AG09319 (cell line): ENCODE results near the gene SIGLEC11.
A peak's percentile ranks its signal among the peaks of the same experiment; 100 is the strongest.

ENCODE experiments used
- DNase-seq: peaks from one replicate; pipeline ENCODE4 v3.0.0-alpha.2; 2010; ENCODE audit warnings: low read depth; ENCODE audit errors: extremely low read depth
- TF ChIP-seq, protein P1 (sequence below): IDR thresholded peaks from 2 replicates; pipeline ENCODE4 v1.5.1; 2011; ENCODE audit warnings: low read depth, mild to moderate bottlenecking, inconsistent platforms, low read length, moderate library complexity

Gene SIGLEC11

DNA sequence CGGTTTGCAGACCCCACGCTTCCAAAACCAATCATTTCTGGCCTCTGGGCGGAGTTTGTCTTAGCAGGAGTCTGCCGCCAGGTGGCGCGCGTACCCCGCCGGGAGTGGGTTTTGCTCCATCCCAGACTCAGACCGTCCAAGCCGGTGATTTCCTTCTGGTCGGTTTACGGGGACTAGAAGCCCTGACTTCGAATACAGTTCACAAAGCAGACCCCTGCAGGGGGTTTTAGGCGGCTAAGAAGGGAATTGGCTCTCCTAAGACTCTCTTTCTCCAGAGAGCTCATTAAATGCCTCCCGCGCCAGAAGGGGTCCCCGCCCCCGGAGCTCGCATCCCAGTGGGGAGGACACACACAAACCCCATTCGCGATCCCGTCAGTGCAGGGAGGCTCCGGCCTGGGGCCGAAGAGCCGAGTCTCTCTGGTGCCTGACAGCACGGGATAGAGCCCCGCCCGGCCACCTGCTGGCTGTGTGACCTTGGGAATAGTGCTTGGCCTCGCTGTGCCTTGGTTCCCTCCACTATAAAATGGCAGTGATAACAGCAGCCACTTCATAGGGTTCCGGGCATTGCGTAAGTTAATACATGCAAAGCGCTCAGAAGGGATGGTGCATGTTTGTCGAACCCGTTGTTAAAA, 23.1 kb downstream of the SIGLEC11 start:
- TF ChIP-seq, protein P1, sequence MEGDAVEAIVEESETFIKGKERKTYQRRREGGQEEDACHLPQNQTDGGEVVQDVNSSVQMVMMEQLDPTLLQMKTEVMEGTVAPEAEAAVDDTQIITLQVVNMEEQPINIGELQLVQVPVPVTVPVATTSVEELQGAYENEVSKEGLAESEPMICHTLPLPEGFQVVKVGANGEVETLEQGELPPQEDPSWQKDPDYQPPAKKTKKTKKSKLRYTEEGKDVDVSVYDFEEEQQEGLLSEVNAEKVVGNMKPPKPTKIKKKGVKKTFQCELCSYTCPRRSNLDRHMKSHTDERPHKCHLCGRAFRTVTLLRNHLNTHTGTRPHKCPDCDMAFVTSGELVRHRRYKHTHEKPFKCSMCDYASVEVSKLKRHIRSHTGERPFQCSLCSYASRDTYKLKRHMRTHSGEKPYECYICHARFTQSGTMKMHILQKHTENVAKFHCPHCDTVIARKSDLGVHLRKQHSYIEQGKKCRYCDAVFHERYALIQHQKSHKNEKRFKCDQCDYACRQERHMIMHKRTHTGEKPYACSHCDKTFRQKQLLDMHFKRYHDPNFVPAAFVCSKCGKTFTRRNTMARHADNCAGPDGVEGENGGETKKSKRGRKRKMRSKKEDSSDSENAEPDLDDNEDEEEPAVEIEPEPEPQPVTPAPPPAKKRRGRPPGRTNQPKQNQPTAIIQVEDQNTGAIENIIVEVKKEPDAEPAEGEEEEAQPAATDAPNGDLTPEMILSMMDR, result peak; percentile 98
- DNase-seq, result peak; percentile 23

DNA sequence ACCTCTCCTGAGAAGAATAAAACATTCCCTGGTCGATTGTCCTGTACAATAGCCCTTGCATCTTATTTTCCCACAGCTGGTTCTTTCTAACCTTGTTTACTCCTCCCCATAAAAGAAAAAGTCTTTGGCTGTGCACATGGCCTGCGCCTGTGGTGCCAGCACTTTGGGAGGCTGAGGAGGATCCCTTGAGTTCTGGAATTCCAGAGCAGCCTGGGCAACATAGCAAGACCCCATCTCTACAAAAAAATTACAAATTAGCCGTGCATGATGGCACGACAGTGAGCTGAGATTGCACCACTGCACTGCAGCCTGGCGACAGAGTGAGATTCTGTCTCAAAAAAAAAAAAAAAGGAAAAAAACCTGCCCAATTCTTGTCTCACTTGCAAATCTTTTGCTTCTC, 24.4 kb downstream of the SIGLEC11 start:
- DNase-seq, result no peak
- TF ChIP-seq, protein P1, result no peak

DNA sequence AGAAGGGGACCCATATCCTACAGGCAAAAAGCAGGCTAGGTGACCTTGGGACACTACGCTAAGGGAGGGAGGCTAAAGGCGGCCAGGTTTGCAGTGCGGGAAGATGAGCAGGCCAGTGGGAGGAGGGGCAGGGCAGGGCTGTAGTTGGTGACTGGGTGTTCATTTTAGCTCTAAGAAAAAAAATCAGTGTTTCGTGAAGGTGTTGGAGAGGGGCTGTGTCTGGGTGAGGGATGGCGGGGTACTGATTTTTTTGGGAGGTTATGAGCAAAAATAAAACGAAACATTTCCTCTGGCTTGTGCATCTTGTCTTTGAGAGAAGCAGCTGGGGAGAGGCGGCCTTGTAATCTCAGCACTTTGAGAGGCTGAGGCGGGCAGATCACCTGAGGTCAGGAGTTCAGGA, 27.3 kb downstream of the SIGLEC11 start:
- no peak for DNase-seq
- TF ChIP-seq, protein P1, result no peak

DNA sequence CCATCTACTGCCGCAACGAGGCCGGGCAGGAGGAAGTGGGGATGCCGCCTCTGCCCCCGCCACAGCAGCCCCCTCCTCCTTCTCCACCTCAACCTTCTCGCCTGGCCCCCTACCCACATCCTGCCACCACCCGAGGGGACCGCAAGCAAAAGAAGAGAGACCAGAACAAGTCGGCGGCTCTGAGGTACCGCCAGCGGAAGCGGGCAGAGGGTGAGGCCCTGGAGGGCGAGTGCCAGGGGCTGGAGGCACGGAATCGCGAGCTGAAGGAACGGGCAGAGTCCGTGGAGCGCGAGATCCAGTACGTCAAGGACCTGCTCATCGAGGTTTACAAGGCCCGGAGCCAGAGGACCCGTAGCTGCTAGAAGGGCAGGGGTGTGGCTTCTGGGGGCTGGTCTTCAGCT, 28.2 kb downstream of the SIGLEC11 start:
- TF ChIP-seq, protein P1, result no peak
- DNase-seq, result no peak

DNA sequence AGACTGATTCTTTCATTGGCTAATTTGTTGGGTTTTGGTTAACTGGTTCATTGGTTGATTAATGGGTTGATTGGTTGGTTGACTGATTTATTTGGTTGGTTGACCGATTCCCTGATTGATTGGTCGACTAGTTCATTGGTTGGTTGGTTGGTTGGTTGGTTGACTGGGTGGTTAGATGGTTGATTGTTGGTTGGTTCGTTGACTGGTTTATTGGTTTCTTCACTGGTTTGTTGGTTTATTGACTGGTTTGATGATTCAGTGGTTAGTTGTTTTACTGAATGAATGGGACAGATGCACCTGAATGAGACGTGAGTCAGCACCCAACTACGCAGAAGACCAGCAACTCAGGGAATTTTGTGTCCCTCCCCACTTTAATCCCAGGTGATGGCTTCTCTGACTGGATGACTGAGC, 28.9 kb downstream of the SIGLEC11 start:
- TF ChIP-seq, protein P1, result no peak
- no peak for DNase-seq

DNA sequence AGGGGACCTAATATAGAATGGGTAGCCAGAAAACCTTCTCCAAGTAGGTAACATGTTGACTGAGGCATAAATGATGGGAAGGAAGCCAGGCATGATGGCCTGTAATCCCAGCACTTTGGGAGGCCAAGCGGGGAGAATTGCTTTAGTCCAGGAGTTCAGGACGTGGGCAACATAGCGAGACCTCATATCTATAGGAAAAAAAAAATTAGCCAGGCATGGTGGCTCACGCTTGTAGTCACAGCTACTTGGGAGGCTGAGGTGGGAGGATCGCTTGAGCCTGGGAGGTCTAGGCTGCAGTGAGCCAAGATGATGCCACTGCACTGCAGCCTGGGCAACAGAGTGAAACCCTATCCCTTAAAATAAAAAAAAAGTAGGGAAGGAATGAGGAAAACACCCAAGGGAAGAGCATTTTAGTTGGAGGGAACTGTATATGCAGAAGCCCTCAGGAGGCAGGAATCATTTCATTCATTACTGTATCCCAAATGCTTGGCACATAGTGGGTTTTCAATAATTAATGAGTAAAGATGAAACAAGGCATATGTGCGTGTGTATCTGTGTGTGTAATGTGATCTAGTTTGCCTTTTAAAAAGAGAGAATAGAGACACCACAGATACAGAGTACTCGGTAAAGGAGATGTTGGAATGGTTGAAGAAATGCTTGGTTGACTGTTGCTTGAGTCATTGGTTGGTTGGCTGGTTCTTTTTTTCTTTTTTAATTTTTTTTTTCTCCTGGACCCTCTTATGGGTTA, 29.5 kb downstream of the SIGLEC11 start:
- TF ChIP-seq, protein P1, result no peak
- no peak for DNase-seq

DNA sequence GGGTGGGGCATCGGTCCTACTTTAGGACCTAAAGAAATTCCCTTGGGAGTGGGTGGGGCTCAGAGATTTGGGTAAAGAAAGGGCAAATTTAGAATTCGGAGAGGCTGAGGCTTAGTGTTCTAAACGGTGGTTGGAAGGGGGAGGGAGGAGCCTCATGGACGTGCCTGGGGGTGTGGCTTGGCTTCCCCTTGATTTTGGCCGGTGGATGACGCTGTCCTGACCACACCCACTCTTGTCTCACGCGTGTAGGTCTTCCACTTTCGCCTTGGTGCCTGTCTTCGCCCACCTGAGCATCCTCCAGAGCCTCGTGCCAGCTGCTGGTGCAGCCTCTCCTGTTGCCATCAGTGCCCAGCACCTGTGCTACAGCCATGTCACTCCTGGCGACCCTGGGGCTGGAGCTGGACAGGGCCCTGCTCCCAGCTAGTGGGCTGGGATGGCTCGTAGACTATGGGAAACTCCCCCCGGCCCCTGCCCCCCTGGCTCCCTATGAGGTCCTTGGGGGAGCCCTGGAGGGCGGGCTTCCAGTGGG, 30.4 kb downstream of the SIGLEC11 start:
- no peak for DNase-seq
- TF ChIP-seq, protein P1, result no peak
